BLaER1 treated with 17β-estradiol and CSF1 and Interleukin-3, amounts not matched to agents 10 nM and 100 nM (cell line): ENCODE measurements around the gene MATN1.

Experiments used
- H3K27ac ChIP-seq, 11 experiments: shearing (Covaris generic); formaldehyde crosslinking; 2 replicates each; pipeline ENCODE4 v1.8.1; 2022
- H3K27me3 ChIP-seq, 11 experiments: shearing (Covaris generic); formaldehyde crosslinking; 2 replicates each; pipeline ENCODE4 v1.8.1; 2022
- H3K36me3 ChIP-seq, 11 experiments: shearing (Covaris generic); formaldehyde crosslinking; 2 replicates each; pipeline ENCODE4 v1.8.1; 2022
- H3K4me1 ChIP-seq, 10 experiments: shearing (Covaris generic); formaldehyde crosslinking; 2 replicates each; pipeline ENCODE4 v1.8.1; 2022
- H3K4me2 ChIP-seq, 11 experiments: shearing (Covaris generic); formaldehyde crosslinking; 2 replicates each; pipeline ENCODE4 v1.8.1; 2022
- H3K4me3 ChIP-seq, 10 experiments: shearing (Covaris generic); formaldehyde crosslinking; 2 replicates each; pipeline ENCODE4 v1.8.1; 2022
- H3K9ac ChIP-seq, 11 experiments: shearing (Covaris generic); formaldehyde crosslinking; 2 replicates each; pipeline ENCODE4 v1.8.1; 2022
- H3K9me3 ChIP-seq, 11 experiments: shearing (Covaris generic); formaldehyde crosslinking; replicated peaks in 1 of 11; 2 replicates each; pipeline ENCODE4 v1.8.1; 2022
- H4K20me1 ChIP-seq, 11 experiments: shearing (Covaris generic); formaldehyde crosslinking; 2 replicates each; pipeline ENCODE4 v1.8.1; 2022
- Cebpa-rat ChIP-seq, 11 experiments: shearing (Covaris generic); IDR thresholded peaks; 2 replicates each; pipeline ENCODE4 v1.8.1; 2022

MATN1 gene

GRCh38 chr1:30738715-30739559 is 15.6 kb upstream of the MATN1 start:
- Histone ChIP-seq H3K9me3 (peaks cover 0 to 10% (median 0%) of the 10 kb centered on the region in 11 experiments; a peak in 1 of 22 replicates), H3K4me3 (no peak overlapping the region; a peak in 2 of 20 replicates), H3K27me3 (no peaks in the 10 kb centered on the region), H3K4me2 (peak overlapping the region; percentile 46 to 69 (median 63)), H3K27ac (peak overlapping the region in 9 of 11 experiments; percentile 13 to 58 (median 40); a peak in 13 of 22 replicates), H3K9ac (peak overlapping the region in 6 of 11 experiments; percentile 1 to 40 (median 34); a peak in 6 of 22 replicates), H3K36me3 (peaks cover 95 to 99% (median 98%) of the 10 kb centered on the region in 11 experiments), H4K20me1 (peaks cover 99 to 100% (median 100%) of the 10 kb centered on the region in 11 experiments), H3K4me1 (peaks cover 86 to 100% (median 99%) of the 10 kb centered on the region in 10 experiments)
- TF ChIP-seq Cebpa-rat (IDR thresholded peaks at IDR 0.05): no peak

GRCh38 chr1:30738040-30738714 is 14.8 kb upstream of the MATN1 start:
- H3K4me2 ChIP-seq: peak overlapping the region; percentile 46 to 69 (median 63); a peak in 20 of 22 replicates
- TF ChIP-seq Cebpa-rat (IDR thresholded peaks at IDR 0.05): peak in 1 of 11 experiments; percentile 44; a peak in 2 of 22 replicates
- H3K4me1 ChIP-seq: peaks cover 85 to 100% (median 99%) of the 10 kb centered on the region in 10 experiments

GRCh38 chr1:30737357-30738039 is 14.1 kb upstream of the MATN1 start:
- Histone ChIP-seq H3K36me3 (peaks cover 98 to 99% (median 99%) of the 10 kb centered on the region in 11 experiments), H3K4me1 (peaks cover 84 to 100% (median 99%) of the 10 kb centered on the region in 10 experiments), H3K27me3 (no peaks in the 10 kb centered on the region), H3K27ac (peak overlapping the region in 9 of 11 experiments; percentile 5 to 57 (median 40); a peak in 13 of 22 replicates), H3K9me3 (peaks cover 0 to 10% (median 0%) of the 10 kb centered on the region in 11 experiments; a peak in 1 of 22 replicates), H3K4me2 (peak overlapping the region in 9 of 11 experiments; percentile 46 to 69 (median 65); a peak in 15 of 22 replicates), H3K4me3 (no peak overlapping the region), H3K9ac (peak overlapping the region in 5 of 11 experiments; percentile 9 to 37 (median 14); a peak in 4 of 22 replicates), H4K20me1 (peaks cover 95 to 100% (median 100%) of the 10 kb centered on the region in 11 experiments)
- TF ChIP-seq Cebpa-rat (IDR thresholded peaks at IDR 0.05): no peak

More at GRCh38 chr1:30738040-30738714, 14.8 kb upstream of the MATN1 start:
- no peak overlapping the region; a peak in 1 of 20 replicates for H3K4me3 ChIP-seq
- H4K20me1 ChIP-seq: peaks cover 97 to 100% (median 100%) of the 10 kb centered on the region in 11 experiments
- H3K27me3 ChIP-seq: no peaks in the 10 kb centered on the region
- H3K36me3 ChIP-seq: peaks cover 98 to 99% (median 99%) of the 10 kb centered on the region in 11 experiments
- peaks cover 0 to 10% (median 0%) of the 10 kb centered on the region in 11 experiments; a peak in 1 of 22 replicates for H3K9me3 ChIP-seq
- peak overlapping the region in 6 of 11 experiments; percentile 1 to 37 (median 18); a peak in 4 of 22 replicates for H3K9ac ChIP-seq
- peak overlapping the region in 9 of 11 experiments; percentile 13 to 58 (median 40); a peak in 13 of 22 replicates for H3K27ac ChIP-seq

- Histone ChIP-seq H3K36me3 (peaks cover 83 to 85% (median 84%) of the 10 kb centered on the region in 11 experiments), H3K4me1 (peaks cover 83 to 100% (median 99%) of the 10 kb centered on the region in 10 experiments), H4K20me1 (peaks cover 81 to 97% (median 86%) of the 10 kb centered on the region in 11 experiments), H3K4me2 (peak overlapping the region in 9 of 11 experiments; percentile 11 to 96 (median 48); a peak in 13 of 22 replicates), H3K9ac (peak overlapping the region in 6 of 11 experiments; percentile 12 to 25 (median 16); a peak in 10 of 22 replicates), H3K27me3 (no peaks in the 10 kb centered on the region), H3K27ac (peak overlapping the region in 5 of 11 experiments; percentile 13 to 57 (median 32); a peak in 6 of 22 replicates), H3K9me3 (peaks cover 0 to 10% (median 0%) of the 10 kb centered on the region in 11 experiments; a peak in 1 of 22 replicates), H3K4me3 (no peak overlapping the region)
- no peak for TF ChIP-seq Cebpa-rat (IDR thresholded peaks at IDR 0.05)
Measured at GRCh38 chr1:30735668-30736498, 12.5 kb upstream of the MATN1 start.

- Histone ChIP-seq H3K4me1 (peaks cover 85 to 100% (median 99%) of the 10 kb centered on the region in 10 experiments), H3K27ac (peak overlapping the region in 3 of 11 experiments; percentile 57 to 67 (median 62); a peak in 3 of 22 replicates), H3K36me3 (peaks cover 78 to 79% (median 78%) of the 10 kb centered on the region in 11 experiments), H3K4me3 (no peak overlapping the region), H3K9me3 (peaks cover 0 to 10% (median 0%) of the 10 kb centered on the region in 11 experiments; a peak in 1 of 22 replicates), H3K9ac (peak overlapping the region in 5 of 11 experiments; percentile 13 to 30 (median 25); a peak in 5 of 22 replicates), H3K4me2 (peak overlapping the region in 9 of 11 experiments; percentile 11 to 96 (median 48); a peak in 13 of 22 replicates), H3K27me3 (no peaks in the 10 kb centered on the region), H4K20me1 (peaks cover 74 to 97% (median 83%) of the 10 kb centered on the region in 11 experiments)
- TF ChIP-seq Cebpa-rat (IDR thresholded peaks at IDR 0.05): no peak
Measured at GRCh38 chr1:30735124-30735523, 11.7 kb upstream of the MATN1 start.

- TF ChIP-seq Cebpa-rat (IDR thresholded peaks at IDR 0.05): no peak
- H3K36me3 ChIP-seq: peaks cover 72 to 74% (median 73%) of the 10 kb centered on the region in 11 experiments
- peak overlapping the region in 9 of 11 experiments; percentile 21 to 99 (median 69); a peak in 16 of 22 replicates for H3K4me2 ChIP-seq
- peak overlapping the region in 3 of 11 experiments; percentile 13 to 25 (median 15); a peak in 4 of 22 replicates for H3K9ac ChIP-seq
- peaks cover 0 to 10% (median 0%) of the 10 kb centered on the region in 11 experiments; a peak in 1 of 22 replicates for H3K9me3 ChIP-seq
- H4K20me1 ChIP-seq: peaks cover 71 to 97% (median 82%) of the 10 kb centered on the region in 11 experiments
- H3K4me3 ChIP-seq: no peak overlapping the region
- peaks cover 85 to 100% (median 99%) of the 10 kb centered on the region in 10 experiments for H3K4me1 ChIP-seq
- peak overlapping the region in 5 of 11 experiments; percentile 62 to 78 (median 75); a peak in 6 of 22 replicates for H3K27ac ChIP-seq
- H3K27me3 ChIP-seq: peaks cover 0 to 3% (median 0%) of the 10 kb centered on the region in 11 experiments; a peak in 1 of 22 replicates
Measured at GRCh38 chr1:30734580-30734979, 11.2 kb upstream of the MATN1 start.
